ENCODE results near the gene NDUFA12. TPM values are rescaled to one million over a fixed set of nuclear protein-coding genes. Genes with fewer than 3 reads are reported as not detected.
A peak's percentile ranks its signal among the peaks of the same experiment; 100 is the strongest.
"Not testable (repeated sequence)": the region's sequence is repeated elsewhere in the genome, so short reads cannot be mapped to it uniquely, and the experiment has no call there.

NDUFA12 gene
- total RNA-seq, 1 donor = 66.6 TPM

GRCh38 chr12:94990222-94990621, 13.3 kb downstream of the NDUFA12 start:
- Histone ChIP-seq H3K27me3 (ENCODE audit: insufficient read depth, low read length) (no peaks in the 10 kb centered on the region), H3K79me2 (ENCODE audit: insufficient read depth, low read length) (peaks cover 24% of the 10 kb centered on the region), H2AFZ (ENCODE audit: low read length) (no peak overlapping the region), H3K4me1 (ENCODE audit: insufficient read depth, low read length) (peaks cover 7% of the 10 kb centered on the region), H3K4me2 (ENCODE audit: insufficient read depth, low read length) (no peak overlapping the region), H3K9me3 (ENCODE audit: low read depth, low read length) (no peaks in the 10 kb centered on the region), H3K4me3 (ENCODE audit: insufficient read depth, low read length) (no peak overlapping the region), H4K20me1 (ENCODE audit: insufficient read depth, low read length) (peaks cover 5% of the 10 kb centered on the region), H3K36me3 (ENCODE audit: insufficient read depth, low read length) (peaks cover 19% of the 10 kb centered on the region), H3K27ac (ENCODE audit: low read depth, low read length) (no peak overlapping the region)
- TF ChIP-seq CTCF (IDR thresholded peaks at IDR 0.05; ENCODE audit: extremely low read depth, low read depth, low read length) = no peak
- DNase-seq (ENCODE audit: insufficient read length, low spot score, missing footprints) = no peak

GRCh38 chr12:94988471-94988870, 15.0 kb downstream of the NDUFA12 start:
- no peak overlapping the region for H3K27ac ChIP-seq (ENCODE audit: low read depth, low read length)
- H2AFZ ChIP-seq (ENCODE audit: low read length) = no peak overlapping the region
- no peaks in the 10 kb centered on the region for H4K20me1 ChIP-seq (ENCODE audit: insufficient read depth, low read length)
- H3K4me1 ChIP-seq (ENCODE audit: insufficient read depth, low read length) = peaks cover 5% of the 10 kb centered on the region
- H3K9me3 ChIP-seq (ENCODE audit: low read depth, low read length) = no peaks in the 10 kb centered on the region
- no peak for TF ChIP-seq CTCF (IDR thresholded peaks at IDR 0.05; ENCODE audit: extremely low read depth, low read depth, low read length)
- H3K27me3 ChIP-seq (ENCODE audit: insufficient read depth, low read length) = no peaks in the 10 kb centered on the region
- H3K4me2 ChIP-seq (ENCODE audit: insufficient read depth, low read length) = no peak overlapping the region
- no peak for DNase-seq (ENCODE audit: insufficient read length, low spot score, missing footprints)
- H3K36me3 ChIP-seq (ENCODE audit: insufficient read depth, low read length) = peaks cover 19% of the 10 kb centered on the region
- peaks cover 24% of the 10 kb centered on the region for H3K79me2 ChIP-seq (ENCODE audit: insufficient read depth, low read length)
- no peak overlapping the region for H3K4me3 ChIP-seq (ENCODE audit: insufficient read depth, low read length)

GRCh38 chr12:94987801-94988200, 15.7 kb downstream of the NDUFA12 start:
- Histone ChIP-seq H3K27me3 (ENCODE audit: insufficient read depth, low read length) (no peaks in the 10 kb centered on the region), H3K36me3 (ENCODE audit: insufficient read depth, low read length) (peaks cover 18% of the 10 kb centered on the region), H3K27ac (ENCODE audit: low read depth, low read length) (no peak overlapping the region), H3K9me3 (ENCODE audit: low read depth, low read length) (no peaks in the 10 kb centered on the region), H3K4me1 (ENCODE audit: insufficient read depth, low read length) (peaks cover 12% of the 10 kb centered on the region), H3K79me2 (ENCODE audit: insufficient read depth, low read length) (peaks cover 24% of the 10 kb centered on the region), H4K20me1 (ENCODE audit: insufficient read depth, low read length) (no peaks in the 10 kb centered on the region), H3K4me2 (ENCODE audit: insufficient read depth, low read length) (no peak overlapping the region), H3K4me3 (ENCODE audit: insufficient read depth, low read length) (no peak overlapping the region), H2AFZ (ENCODE audit: low read length) (no peak overlapping the region)
- no peak for TF ChIP-seq CTCF (IDR thresholded peaks at IDR 0.05; ENCODE audit: extremely low read depth, low read depth, low read length)
- DNase-seq (ENCODE audit: insufficient read length, low spot score, missing footprints) = no peak

GRCh38 chr12:94987076-94987669, 16.3 kb downstream of the NDUFA12 start:
- H3K36me3 ChIP-seq (ENCODE audit: insufficient read depth, low read length) = peaks cover 12% of the 10 kb centered on the region
- no peak overlapping the region for H3K4me3 ChIP-seq (ENCODE audit: insufficient read depth, low read length)
- DNase-seq (ENCODE audit: insufficient read length, low spot score, missing footprints) = no peak
- peaks cover 26% of the 10 kb centered on the region for H3K79me2 ChIP-seq (ENCODE audit: insufficient read depth, low read length)
- no peaks in the 10 kb centered on the region for H4K20me1 ChIP-seq (ENCODE audit: insufficient read depth, low read length)
- no peaks in the 10 kb centered on the region for H3K9me3 ChIP-seq (ENCODE audit: low read depth, low read length)
- H3K27me3 ChIP-seq (ENCODE audit: insufficient read depth, low read length) = no peaks in the 10 kb centered on the region
- peaks cover 18% of the 10 kb centered on the region for H3K4me1 ChIP-seq (ENCODE audit: insufficient read depth, low read length)
- no peak overlapping the region for H2AFZ ChIP-seq (ENCODE audit: low read length)
- H3K27ac ChIP-seq (ENCODE audit: low read depth, low read length) = no peak overlapping the region
- no peak overlapping the region for H3K4me2 ChIP-seq (ENCODE audit: insufficient read depth, low read length)
- TF ChIP-seq CTCF (IDR thresholded peaks at IDR 0.05; ENCODE audit: extremely low read depth, low read depth, low read length) = no peak

GRCh38 chr12:94985099-94985498, 18.4 kb downstream of the NDUFA12 start:
- not testable (repeated sequence) for H3K27me3 ChIP-seq (ENCODE audit: insufficient read depth, low read length); H3K4me3 ChIP-seq (ENCODE audit: insufficient read depth, low read length)
- H3K27ac ChIP-seq (ENCODE audit: low read depth, low read length) = peak overlapping the region; percentile 100

More at GRCh38 chr12:94985099-94985498, 18.4 kb downstream of the NDUFA12 start:
- DNase-seq (ENCODE audit: insufficient read length, low spot score, missing footprints); H3K4me2 ChIP-seq (ENCODE audit: insufficient read depth, low read length); H2AFZ ChIP-seq (ENCODE audit: low read length); H3K36me3 ChIP-seq (ENCODE audit: insufficient read depth, low read length); H4K20me1 ChIP-seq (ENCODE audit: insufficient read depth, low read length); H3K9me3 ChIP-seq (ENCODE audit: low read depth, low read length): not testable (repeated sequence)
- Histone ChIP-seq H3K79me2 (ENCODE audit: insufficient read depth, low read length) (peaks cover 22% of the 10 kb centered on the region), H3K4me1 (ENCODE audit: insufficient read depth, low read length) (peaks cover 20% of the 10 kb centered on the region)
